WTC11 (cell line): Measurements from ENCODE around the gene GINS1. TPM values are rescaled to one million over a fixed set of nuclear protein-coding genes. Genes with fewer than 3 reads are reported as not detected.

ENCODE experiments used
- ATAC-seq: fragments of 200-7000 bp; cut with Tn5 transposase; 2 replicates; pipeline ENCODE4 v1.10.0; 2021; ENCODE audit warnings: mild to moderate bottlenecking, moderate library complexity
- CTCF ChIA-PET: fragments of 300-600 bp; sonication (Branson Sonifier 250); formaldehyde crosslinking; loops from one replicate; lab custom pipeline; 2021; ENCODE audit warnings: antibody characterized with exemption; lab: Charles Lee
- POLR2A ChIA-PET: fragments of 350-600 bp; sonication (Branson Sonifier 250); formaldehyde crosslinking; loops from one replicate; lab custom pipeline; 2021; ENCODE audit warnings: antibody characterized with exemption; lab: Charles Lee
- DNase-seq: peaks from one replicate; pipeline ENCODE4 v3.0.0; 2021; ENCODE audit warnings: low spot score
- H3K27ac Mint-ChIP-seq: 2 replicates; pipeline ENCODE4 v1.8.0; 2021; ENCODE audit warnings: mixed read lengths
- H3K27me3 Mint-ChIP-seq: 2 replicates; pipeline ENCODE4 v1.8.0; 2021; ENCODE audit warnings: low read depth, mild to moderate bottlenecking, moderate library complexity, mixed read lengths
- H3K36me3 Mint-ChIP-seq: 2 replicates; pipeline ENCODE4 v1.8.0; 2021; ENCODE audit warnings: mixed read lengths
- H3K4me1 Mint-ChIP-seq: 2 replicates; pipeline ENCODE4 v1.8.0; 2022; ENCODE audit warnings: mixed read lengths
- H3K4me3 Mint-ChIP-seq: 2 replicates; pipeline ENCODE4 v1.8.0; 2021; ENCODE audit warnings: mild to moderate bottlenecking, moderate library complexity, mixed read lengths
- H3K9me3 Mint-ChIP-seq: 2 replicates; pipeline ENCODE4 v1.8.0; 2021; ENCODE audit warnings: mixed read lengths
- FOXJ3 ChIP-seq: sonication (generic); formaldehyde crosslinking; IDR thresholded peaks from 2 replicates; pipeline ENCODE4 v1.9.0; 2021; ENCODE audit warnings: missing genetic modification reagents, mild to moderate bottlenecking, borderline replicate concordance
- GRHL2 ChIP-seq: fragments of 250-450 bp; sonication (Bioruptor Pico); IDR thresholded peaks from 2 replicates; pipeline ENCODE4 v1.8.0; 2022; ENCODE audit warnings: mild to moderate bottlenecking, moderate library complexity; ENCODE audit not compliant: insufficient replicate concordance, severe bottlenecking
- MYBL2 ChIP-seq: sonication (generic); formaldehyde crosslinking; IDR thresholded peaks from 2 replicates; pipeline ENCODE4 v1.8.1; 2023; ENCODE audit warnings: mild to moderate bottlenecking, moderate library complexity, missing genetic modification reagents
- NR2C2 ChIP-seq: sonication (generic); formaldehyde crosslinking; IDR thresholded peaks from 2 replicates; pipeline ENCODE4 v1.8.0; 2022; ENCODE audit warnings: mild to moderate bottlenecking, missing genetic modification reagents
- SP1 ChIP-seq: sonication (generic); formaldehyde crosslinking; conservative IDR thresholded peaks from 2 replicates; pipeline ENCODE4 v1.8.1; 2022; ENCODE audit warnings: missing genetic modification reagents
- TEAD1 ChIP-seq: sonication (generic); formaldehyde crosslinking; IDR thresholded peaks from 2 replicates; pipeline ENCODE4 v1.8.0; 2022; ENCODE audit warnings: mild to moderate bottlenecking, missing genetic modification reagents
- ZNF232 ChIP-seq: sonication (generic); formaldehyde crosslinking; IDR thresholded peaks from 2 replicates; pipeline ENCODE4 v1.8.0; 2022; ENCODE audit warnings: mild to moderate bottlenecking, missing genetic modification reagents
- ZNF396 ChIP-seq: fragments of 250-450 bp; sonication (Bioruptor Pico); IDR thresholded peaks from 2 replicates; pipeline ENCODE4 v1.8.0; 2021; ENCODE audit warnings: mild to moderate bottlenecking, moderate library complexity, borderline replicate concordance
- ZNF671 ChIP-seq: fragments of 250-450 bp; sonication (Bioruptor Pico); IDR thresholded peaks from 2 replicates; pipeline ENCODE4 v1.8.0; 2021; ENCODE audit warnings: mild to moderate bottlenecking
- total RNA-seq: library from RNA; stranded (reverse); gene quantifications from 3 replicates; pipeline ENCODE4 v1.2.3, GENCODE V29; 2021
- TF ChIP-seq, protein P1 (sequence below): sonication (generic); formaldehyde crosslinking; IDR thresholded peaks from 2 replicates; pipeline ENCODE4 v1.8.0; 2022; ENCODE audit warnings: missing genetic modification reagents
- TF ChIP-seq, protein P2 (sequence below): sonication (generic); formaldehyde crosslinking; conservative IDR thresholded peaks from 2 replicates; pipeline ENCODE4 v1.8.1; 2022; ENCODE audit warnings: mild to moderate bottlenecking, missing genetic modification reagents
- TF ChIP-seq, protein P3 (sequence below): fragments of 250-450 bp; sonication (Bioruptor Pico); IDR thresholded peaks from 2 replicates; pipeline ENCODE4 v1.9.0; 2021; ENCODE audit warnings: mild to moderate bottlenecking
- TF ChIP-seq, protein P4 (sequence below): fragments of 250-450 bp; sonication (Bioruptor Pico); IDR thresholded peaks from 2 replicates; pipeline ENCODE4 v2.1.2; 2022; ENCODE audit warnings: mild to moderate bottlenecking, moderate library complexity
- TF ChIP-seq, protein P5 (sequence below): sonication (generic); formaldehyde crosslinking; IDR thresholded peaks from 2 replicates; pipeline ENCODE4 v1.8.0; 2023; ENCODE audit warnings: missing genetic modification reagents
- TF ChIP-seq, protein P6 (sequence below): sonication (generic); formaldehyde crosslinking; conservative IDR thresholded peaks from 2 replicates; pipeline ENCODE4 v1.8.1; 2023; ENCODE audit warnings: mild to moderate bottlenecking, low read depth, missing genetic modification reagents, moderate library complexity
- TF ChIP-seq, protein P7 (sequence below): fragments of 250-450 bp; sonication (Bioruptor Pico); IDR thresholded peaks from 2 replicates; pipeline ENCODE4 v1.8.0; 2021; ENCODE audit warnings: mild to moderate bottlenecking

GINS1 gene
- total RNA-seq, 1 experiment from 2014 or later: 70.4 TPM

DNA sequence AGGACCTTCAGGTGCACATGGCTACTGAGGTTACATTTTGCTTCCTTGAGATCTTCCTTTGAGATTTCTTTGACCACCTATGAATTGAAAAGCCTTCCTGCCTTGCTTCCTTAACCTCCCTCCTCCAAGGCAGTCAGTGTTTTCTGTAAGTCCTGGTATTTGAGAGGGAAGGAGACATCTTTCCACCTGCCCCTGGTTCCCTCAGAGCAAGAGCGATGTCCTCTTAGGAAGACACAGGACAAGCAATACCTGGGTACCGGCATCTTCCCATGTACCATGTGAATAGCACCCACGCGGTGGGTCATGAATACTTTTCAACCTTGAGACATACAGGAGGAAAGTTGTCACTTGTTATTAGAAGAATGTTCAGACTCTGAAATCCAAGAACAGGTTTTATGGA is 37.1 kb downstream of the GINS1 start:
- Mint-ChIP-seq H3K4me1 (no peaks in the 10 kb centered on the region), H3K4me3 (no peak overlapping the region), H3K9me3 (peaks cover 5% of the 10 kb centered on the region; the same call in 1 of the 2 replicates), H3K27me3 (no peaks in the 10 kb centered on the region), H3K36me3 (peaks cover 70% of the 10 kb centered on the region), H3K27ac (0 out of 2 replicates have a peak overlapping the region, but pooled peaks have one; percentile 22)
- ATAC-seq (no peak), DNase-seq (no peak)
- CTCF ChIA-PET: no interaction called here
- TF ChIP-seq TEAD1 (no peak), ZNF671 (CRISPR knock-in tag) (no peak)
- TF ChIP-seq, protein P1, sequence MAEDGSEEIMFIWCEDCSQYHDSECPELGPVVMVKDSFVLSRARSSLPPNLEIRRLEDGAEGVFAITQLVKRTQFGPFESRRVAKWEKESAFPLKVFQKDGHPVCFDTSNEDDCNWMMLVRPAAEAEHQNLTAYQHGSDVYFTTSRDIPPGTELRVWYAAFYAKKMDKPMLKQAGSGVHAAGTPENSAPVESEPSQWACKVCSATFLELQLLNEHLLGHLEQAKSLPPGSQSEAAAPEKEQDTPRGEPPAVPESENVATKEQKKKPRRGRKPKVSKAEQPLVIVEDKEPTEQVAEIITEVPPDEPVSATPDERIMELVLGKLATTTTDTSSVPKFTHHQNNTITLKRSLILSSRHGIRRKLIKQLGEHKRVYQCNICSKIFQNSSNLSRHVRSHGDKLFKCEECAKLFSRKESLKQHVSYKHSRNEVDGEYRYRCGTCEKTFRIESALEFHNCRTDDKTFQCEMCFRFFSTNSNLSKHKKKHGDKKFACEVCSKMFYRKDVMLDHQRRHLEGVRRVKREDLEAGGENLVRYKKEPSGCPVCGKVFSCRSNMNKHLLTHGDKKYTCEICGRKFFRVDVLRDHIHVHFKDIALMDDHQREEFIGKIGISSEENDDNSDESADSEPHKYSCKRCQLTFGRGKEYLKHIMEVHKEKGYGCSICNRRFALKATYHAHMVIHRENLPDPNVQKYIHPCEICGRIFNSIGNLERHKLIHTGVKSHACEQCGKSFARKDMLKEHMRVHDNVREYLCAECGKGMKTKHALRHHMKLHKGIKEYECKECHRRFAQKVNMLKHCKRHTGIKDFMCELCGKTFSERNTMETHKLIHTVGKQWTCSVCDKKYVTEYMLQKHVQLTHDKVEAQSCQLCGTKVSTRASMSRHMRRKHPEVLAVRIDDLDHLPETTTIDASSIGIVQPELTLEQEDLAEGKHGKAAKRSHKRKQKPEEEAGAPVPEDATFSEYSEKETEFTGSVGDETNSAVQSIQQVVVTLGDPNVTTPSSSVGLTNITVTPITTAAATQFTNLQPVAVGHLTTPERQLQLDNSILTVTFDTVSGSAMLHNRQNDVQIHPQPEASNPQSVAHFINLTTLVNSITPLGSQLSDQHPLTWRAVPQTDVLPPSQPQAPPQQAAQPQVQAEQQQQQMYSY (CRISPR knock-in tag): no peak
- TF ChIP-seq, protein P2, sequence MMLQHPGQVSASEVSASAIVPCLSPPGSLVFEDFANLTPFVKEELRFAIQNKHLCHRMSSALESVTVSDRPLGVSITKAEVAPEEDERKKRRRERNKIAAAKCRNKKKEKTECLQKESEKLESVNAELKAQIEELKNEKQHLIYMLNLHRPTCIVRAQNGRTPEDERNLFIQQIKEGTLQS (CRISPR knock-in tag): no peak
- TF ChIP-seq, protein P3, sequence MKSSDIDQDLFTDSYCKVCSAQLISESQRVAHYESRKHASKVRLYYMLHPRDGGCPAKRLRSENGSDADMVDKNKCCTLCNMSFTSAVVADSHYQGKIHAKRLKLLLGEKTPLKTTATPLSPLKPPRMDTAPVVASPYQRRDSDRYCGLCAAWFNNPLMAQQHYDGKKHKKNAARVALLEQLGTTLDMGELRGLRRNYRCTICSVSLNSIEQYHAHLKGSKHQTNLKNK (CRISPR knock-in tag): no peak
- TF ChIP-seq, protein P4, sequence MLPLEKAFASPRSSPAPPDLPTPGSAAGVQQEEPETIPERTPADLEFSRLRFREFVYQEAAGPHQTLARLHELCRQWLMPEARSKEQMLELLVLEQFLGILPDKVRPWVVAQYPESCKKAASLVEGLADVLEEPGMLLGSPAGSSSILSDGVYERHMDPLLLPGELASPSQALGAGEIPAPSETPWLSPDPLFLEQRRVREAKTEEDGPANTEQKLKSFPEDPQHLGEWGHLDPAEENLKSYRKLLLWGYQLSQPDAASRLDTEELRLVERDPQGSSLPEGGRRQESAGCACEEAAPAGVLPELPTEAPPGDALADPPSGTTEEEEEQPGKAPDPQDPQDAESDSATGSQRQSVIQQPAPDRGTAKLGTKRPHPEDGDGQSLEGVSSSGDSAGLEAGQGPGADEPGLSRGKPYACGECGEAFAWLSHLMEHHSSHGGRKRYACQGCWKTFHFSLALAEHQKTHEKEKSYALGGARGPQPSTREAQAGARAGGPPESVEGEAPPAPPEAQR (CRISPR knock-in tag): no peak
- POLR2A ChIA-PET: no interaction called here

DNA sequence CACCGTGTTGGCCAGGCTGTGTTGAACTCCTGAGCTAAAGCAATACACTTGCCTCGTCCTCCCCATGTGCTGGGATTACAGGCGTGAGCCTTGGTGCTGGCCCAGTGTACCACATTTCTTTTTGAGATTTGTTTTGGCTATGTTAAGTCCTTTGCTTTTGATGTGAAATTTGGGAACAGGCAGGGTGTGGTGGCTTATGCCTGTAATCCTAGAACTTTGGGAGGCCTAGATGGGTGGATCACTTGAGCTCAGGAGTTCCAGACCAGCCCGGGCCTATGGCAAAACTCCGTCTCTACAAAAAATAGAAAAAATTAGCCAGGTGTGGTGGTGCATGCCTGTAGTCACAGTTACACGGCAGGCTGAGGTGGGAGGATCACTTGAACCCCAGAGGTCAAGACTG is 40.2 kb downstream of the GINS1 start:
- CTCF ChIA-PET: no interaction called here
- Mint-ChIP-seq H3K9me3 (peaks cover 5% of the 10 kb centered on the region; the same call in 1 of the 2 replicates), H3K27me3 (no peaks in the 10 kb centered on the region), H3K36me3 (peaks cover 66% of the 10 kb centered on the region), H3K4me1 (no peaks in the 10 kb centered on the region), H3K4me3 (no peak overlapping the region), H3K27ac (no peak overlapping the region)
- TF ChIP-seq GRHL2 (CRISPR knock-in tag) (no peak), ZNF396 (CRISPR knock-in tag) (no peak), NR2C2 (no peak), MYBL2 (CRISPR knock-in tag) (no peak), SP1 (no peak)
- TF ChIP-seq, protein P5, sequence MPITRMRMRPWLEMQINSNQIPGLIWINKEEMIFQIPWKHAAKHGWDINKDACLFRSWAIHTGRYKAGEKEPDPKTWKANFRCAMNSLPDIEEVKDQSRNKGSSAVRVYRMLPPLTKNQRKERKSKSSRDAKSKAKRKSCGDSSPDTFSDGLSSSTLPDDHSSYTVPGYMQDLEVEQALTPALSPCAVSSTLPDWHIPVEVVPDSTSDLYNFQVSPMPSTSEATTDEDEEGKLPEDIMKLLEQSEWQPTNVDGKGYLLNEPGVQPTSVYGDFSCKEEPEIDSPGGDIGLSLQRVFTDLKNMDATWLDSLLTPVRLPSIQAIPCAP (CRISPR knock-in tag): no peak
- TF ChIP-seq, protein P6, sequence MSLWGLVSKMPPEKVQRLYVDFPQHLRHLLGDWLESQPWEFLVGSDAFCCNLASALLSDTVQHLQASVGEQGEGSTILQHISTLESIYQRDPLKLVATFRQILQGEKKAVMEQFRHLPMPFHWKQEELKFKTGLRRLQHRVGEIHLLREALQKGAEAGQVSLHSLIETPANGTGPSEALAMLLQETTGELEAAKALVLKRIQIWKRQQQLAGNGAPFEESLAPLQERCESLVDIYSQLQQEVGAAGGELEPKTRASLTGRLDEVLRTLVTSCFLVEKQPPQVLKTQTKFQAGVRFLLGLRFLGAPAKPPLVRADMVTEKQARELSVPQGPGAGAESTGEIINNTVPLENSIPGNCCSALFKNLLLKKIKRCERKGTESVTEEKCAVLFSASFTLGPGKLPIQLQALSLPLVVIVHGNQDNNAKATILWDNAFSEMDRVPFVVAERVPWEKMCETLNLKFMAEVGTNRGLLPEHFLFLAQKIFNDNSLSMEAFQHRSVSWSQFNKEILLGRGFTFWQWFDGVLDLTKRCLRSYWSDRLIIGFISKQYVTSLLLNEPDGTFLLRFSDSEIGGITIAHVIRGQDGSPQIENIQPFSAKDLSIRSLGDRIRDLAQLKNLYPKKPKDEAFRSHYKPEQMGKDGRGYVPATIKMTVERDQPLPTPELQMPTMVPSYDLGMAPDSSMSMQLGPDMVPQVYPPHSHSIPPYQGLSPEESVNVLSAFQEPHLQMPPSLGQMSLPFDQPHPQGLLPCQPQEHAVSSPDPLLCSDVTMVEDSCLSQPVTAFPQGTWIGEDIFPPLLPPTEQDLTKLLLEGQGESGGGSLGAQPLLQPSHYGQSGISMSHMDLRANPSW (CRISPR knock-in tag): no peak
- no peak for ATAC-seq
- POLR2A ChIA-PET: no interaction called here
- DNase-seq: no peak

DNA sequence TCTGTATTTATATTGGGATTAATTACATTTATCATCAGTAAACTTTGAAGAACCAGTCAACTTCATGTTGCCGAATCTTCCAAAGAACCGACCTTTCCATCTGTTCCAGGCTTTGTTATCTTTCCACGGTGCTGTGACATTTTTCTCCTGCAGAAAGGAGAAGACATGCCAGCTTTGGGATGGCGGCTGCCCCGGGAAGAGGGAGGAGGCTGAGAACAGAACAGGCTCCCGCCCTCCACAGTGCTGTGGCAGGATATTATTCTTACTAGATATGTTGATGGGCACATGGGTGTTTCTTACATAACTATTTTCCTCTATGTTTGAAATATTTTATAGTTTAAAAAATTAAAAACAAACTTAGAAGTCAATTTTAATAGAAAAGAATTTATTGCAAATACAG is 44.9 kb downstream of the GINS1 start:
- H3K36me3 Mint-ChIP-seq: peaks cover 65% of the 10 kb centered on the region
- POLR2A ChIA-PET: no interaction called here
- TF ChIP-seq ZNF232 (no peak), FOXJ3 (CRISPR knock-in tag) (no peak)
- TF ChIP-seq, protein P7, sequence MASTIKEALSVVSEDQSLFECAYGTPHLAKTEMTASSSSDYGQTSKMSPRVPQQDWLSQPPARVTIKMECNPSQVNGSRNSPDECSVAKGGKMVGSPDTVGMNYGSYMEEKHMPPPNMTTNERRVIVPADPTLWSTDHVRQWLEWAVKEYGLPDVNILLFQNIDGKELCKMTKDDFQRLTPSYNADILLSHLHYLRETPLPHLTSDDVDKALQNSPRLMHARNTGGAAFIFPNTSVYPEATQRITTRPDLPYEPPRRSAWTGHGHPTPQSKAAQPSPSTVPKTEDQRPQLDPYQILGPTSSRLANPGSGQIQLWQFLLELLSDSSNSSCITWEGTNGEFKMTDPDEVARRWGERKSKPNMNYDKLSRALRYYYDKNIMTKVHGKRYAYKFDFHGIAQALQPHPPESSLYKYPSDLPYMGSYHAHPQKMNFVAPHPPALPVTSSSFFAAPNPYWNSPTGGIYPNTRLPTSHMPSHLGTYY: no peak
- TF ChIP-seq, protein P4 (CRISPR knock-in tag): no peak
- TF ChIP-seq, protein P6 (CRISPR knock-in tag): no peak

More for the DNA sequence above, 44.9 kb downstream of the GINS1 start:
- Mint-ChIP-seq H3K4me3 (no peak overlapping the region), H3K4me1 (no peaks in the 10 kb centered on the region), H3K9me3 (peaks cover 5% of the 10 kb centered on the region; the same call in 1 of the 2 replicates), H3K27me3 (no peaks in the 10 kb centered on the region), H3K27ac (no peak overlapping the region)
- ATAC-seq (no peak), DNase-seq (no peak)
- CTCF ChIA-PET: interaction anchor here (1.0 kb wide), 1 partner anchor 18 kb away, joined by 3 read pairs; no protein-coding TSS in a partner anchor
